ENCODE data around the gene NKAIN2.

The NKAIN2 gene

DNA sequence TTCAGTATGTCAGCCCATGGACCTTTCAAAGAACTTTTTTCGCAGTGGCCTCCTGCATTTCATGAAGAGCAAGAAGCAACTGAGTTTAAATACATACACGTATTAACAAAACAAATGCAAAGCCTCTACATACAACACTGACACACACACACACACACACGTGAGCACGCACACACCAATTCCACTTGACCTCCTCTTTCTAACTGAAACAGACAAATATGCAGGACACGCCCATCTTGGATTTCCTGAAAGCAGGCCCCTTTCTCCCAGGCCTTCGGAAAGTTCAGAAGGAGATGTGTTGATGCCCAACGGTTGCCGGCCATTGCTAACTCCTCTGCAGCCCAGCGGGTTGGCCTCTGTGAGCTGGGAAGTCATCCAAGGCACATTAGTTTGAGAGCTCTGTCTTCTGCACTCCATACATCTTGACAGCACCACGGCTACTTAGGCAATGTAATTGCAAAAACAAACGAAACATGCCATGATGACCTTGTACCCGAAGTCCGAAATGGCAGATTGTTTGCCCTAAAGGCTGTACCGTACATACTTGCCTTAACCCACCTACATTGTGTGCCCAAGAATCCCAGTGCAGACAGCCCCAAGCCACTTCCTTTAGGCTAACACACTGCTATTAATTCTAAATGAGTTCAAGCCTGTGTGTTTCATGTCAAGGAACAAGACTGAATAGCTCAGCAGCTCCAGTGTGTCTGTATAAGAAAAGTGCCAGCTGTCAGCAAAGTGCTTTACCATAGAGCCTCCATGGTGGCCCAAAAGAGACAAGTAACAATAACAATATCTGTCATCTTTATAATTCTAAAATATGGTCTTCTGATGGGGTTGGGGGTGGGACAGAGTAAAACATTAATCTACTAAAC, 1019.8 kb downstream of the NKAIN2 start:
- Histone ChIP-seq H3K14ac (ENCODE audit: low read length) (no peak overlapping the region), H2BK5ac (ENCODE audit: low read depth, low read length, poor library complexity) (no peak overlapping the region), H3K4me3 (ENCODE audit: low read depth, low read length) (no peak overlapping the region), H3K4me1 (ENCODE audit: control insufficient read depth in 1 of 2, insufficient read depth in 2 of 2, low read length in 2 of 2) (no peaks in the 10 kb centered on the region), H2AFZ (ENCODE audit: insufficient read depth, low read length, poor library complexity) (no peak overlapping the region), H3K9ac (ENCODE audit: low read length) (no peak overlapping the region), H3K23ac (ENCODE audit: low read length) (no peak overlapping the region), H3K9me3 (ENCODE audit: insufficient read depth, low read depth, low read length) (peaks cover 1% of the 10 kb centered on the region), H3K27ac (ENCODE audit: low read depth, low read length) (no peak overlapping the region), H2BK120ac (ENCODE audit: insufficient read depth, low read length, poor library complexity) (no peak overlapping the region), H3K27me3 (ENCODE audit: insufficient read depth, low read length) (no peaks in the 10 kb centered on the region), H4K12ac (ENCODE audit: low read depth, low read length) (no peak overlapping the region), H3K79me1 (ENCODE audit: low read length) (no peaks in the 10 kb centered on the region), H3K79me2 (ENCODE audit: control insufficient read depth, insufficient read depth, low read length, poor library complexity) (no peaks in the 10 kb centered on the region), H3K36me3 (ENCODE audit: control insufficient read depth in 1 of 2, insufficient read depth in 2 of 2, low read length in 2 of 2) (no peaks in the 10 kb centered on the region), H2AK5ac (ENCODE audit: low read length) (no peak overlapping the region), H4K8ac (ENCODE audit: low read depth, low read length) (no peak overlapping the region), H3K4ac (ENCODE audit: low read depth, low read length) (no peak overlapping the region), H3K4me2 (ENCODE audit: low read length) (no peak overlapping the region), H2BK12ac (ENCODE audit: low read length) (no peak overlapping the region), H4K91ac (ENCODE audit: low read depth, low read length) (no peak overlapping the region), H3K18ac (ENCODE audit: low read length) (no peak overlapping the region)
- DNase-seq: no peak
- no CpG with 5 or more reads among the region's 14 CpGs for WGBS (ENCODE audit: extremely low coverage, insufficient coverage, insufficient read length)

DNA sequence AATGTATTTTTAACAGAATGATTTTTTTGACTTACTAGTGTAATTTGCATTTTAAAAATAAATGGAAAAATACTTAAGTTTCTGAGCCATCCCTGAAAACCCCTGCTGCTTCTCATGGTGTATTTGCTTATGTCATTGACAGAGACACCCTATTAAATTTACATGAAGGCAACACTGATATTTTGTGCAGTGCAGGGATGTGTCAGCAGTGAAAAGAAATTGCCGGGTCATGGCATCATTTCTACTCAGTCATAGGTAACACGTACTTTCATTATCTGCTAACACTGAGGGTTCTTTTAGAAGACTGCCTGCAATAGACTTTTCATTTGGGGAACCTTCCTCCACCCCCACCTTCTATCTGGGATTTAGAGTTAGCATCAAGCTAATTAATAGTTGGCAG, 1021.9 kb downstream of the NKAIN2 start:
- Histone ChIP-seq H2AFZ (ENCODE audit: insufficient read depth, low read length, poor library complexity) (no peak overlapping the region), H3K14ac (ENCODE audit: low read length) (no peak overlapping the region), H3K4me2 (ENCODE audit: low read length) (no peak overlapping the region), H3K79me1 (ENCODE audit: low read length) (no peaks in the 10 kb centered on the region), H3K9me3 (ENCODE audit: insufficient read depth, low read depth, low read length) (peaks cover under 1% of the 10 kb centered on the region), H4K12ac (ENCODE audit: low read depth, low read length) (no peak overlapping the region), H3K9ac (ENCODE audit: low read length) (no peak overlapping the region), H3K36me3 (ENCODE audit: control insufficient read depth in 1 of 2, insufficient read depth in 2 of 2, low read length in 2 of 2) (no peaks in the 10 kb centered on the region), H3K4me3 (ENCODE audit: low read depth, low read length) (no peak overlapping the region), H3K79me2 (ENCODE audit: control insufficient read depth, insufficient read depth, low read length, poor library complexity) (no peaks in the 10 kb centered on the region), H4K91ac (ENCODE audit: low read depth, low read length) (no peak overlapping the region), H2BK12ac (ENCODE audit: low read length) (no peak overlapping the region), H2BK120ac (ENCODE audit: insufficient read depth, low read length, poor library complexity) (no peak overlapping the region), H4K8ac (ENCODE audit: low read depth, low read length) (no peak overlapping the region), H3K23ac (ENCODE audit: low read length) (no peak overlapping the region), H2AK5ac (ENCODE audit: low read length) (no peak overlapping the region), H2BK5ac (ENCODE audit: low read depth, low read length, poor library complexity) (no peak overlapping the region), H3K27me3 (ENCODE audit: insufficient read depth, low read length) (no peaks in the 10 kb centered on the region), H3K4me1 (ENCODE audit: control insufficient read depth in 1 of 2, insufficient read depth in 2 of 2, low read length in 2 of 2) (no peaks in the 10 kb centered on the region), H3K4ac (ENCODE audit: low read depth, low read length) (no peak overlapping the region), H3K18ac (ENCODE audit: low read length) (no peak overlapping the region), H3K27ac (ENCODE audit: low read depth, low read length) (no peak overlapping the region)
- no peak for DNase-seq
- WGBS (ENCODE audit: extremely low coverage, insufficient coverage, insufficient read length): no CpG with 5 or more reads among the region's 2 CpGs

DNA sequence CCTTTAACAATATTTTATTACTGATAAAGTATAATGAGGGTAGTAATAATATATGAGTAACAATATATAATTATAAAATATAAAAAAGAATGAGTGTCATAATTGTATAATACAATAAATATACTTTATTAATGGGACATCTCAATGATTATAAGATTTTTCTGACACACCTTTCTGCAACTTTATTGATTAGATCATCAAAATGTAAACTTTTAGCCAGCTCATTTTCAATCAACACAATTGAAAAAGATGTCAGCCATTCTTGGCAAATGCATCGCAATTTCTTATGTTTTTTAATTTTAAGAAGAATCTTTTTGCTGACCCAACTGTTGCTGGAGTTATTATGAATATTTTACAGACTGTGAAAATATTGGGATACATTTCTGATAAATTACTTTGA, 1026.2 kb downstream of the NKAIN2 start:
- Histone ChIP-seq H3K23ac (ENCODE audit: low read length) (no peak overlapping the region), H3K18ac (ENCODE audit: low read length) (no peak overlapping the region), H3K79me2 (ENCODE audit: control insufficient read depth, insufficient read depth, low read length, poor library complexity) (no peaks in the 10 kb centered on the region), H3K9ac (ENCODE audit: low read length) (no peak overlapping the region), H4K12ac (ENCODE audit: low read depth, low read length) (no peak overlapping the region), H3K79me1 (ENCODE audit: low read length) (no peaks in the 10 kb centered on the region), H3K27ac (ENCODE audit: low read depth, low read length) (no peak overlapping the region), H2BK5ac (ENCODE audit: low read depth, low read length, poor library complexity) (no peak overlapping the region), H3K4me3 (ENCODE audit: low read depth, low read length) (no peak overlapping the region), H3K4me2 (ENCODE audit: low read length) (no peak overlapping the region), H2BK12ac (ENCODE audit: low read length) (no peak overlapping the region), H2AFZ (ENCODE audit: insufficient read depth, low read length, poor library complexity) (no peak overlapping the region), H2BK120ac (ENCODE audit: insufficient read depth, low read length, poor library complexity) (no peak overlapping the region), H3K9me3 (ENCODE audit: insufficient read depth, low read depth, low read length) (no peaks in the 10 kb centered on the region), H3K36me3 (ENCODE audit: control insufficient read depth in 1 of 2, insufficient read depth in 2 of 2, low read length in 2 of 2) (no peaks in the 10 kb centered on the region), H4K91ac (ENCODE audit: low read depth, low read length) (no peak overlapping the region), H3K4ac (ENCODE audit: low read depth, low read length) (no peak overlapping the region), H2AK5ac (ENCODE audit: low read length) (no peak overlapping the region), H4K8ac (ENCODE audit: low read depth, low read length) (no peak overlapping the region), H3K4me1 (ENCODE audit: control insufficient read depth in 1 of 2, insufficient read depth in 2 of 2, low read length in 2 of 2) (no peaks in the 10 kb centered on the region), H3K14ac (ENCODE audit: low read length) (no peak overlapping the region), H3K27me3 (ENCODE audit: insufficient read depth, low read length) (no peaks in the 10 kb centered on the region)
- no CpG with 5 or more reads among the region's 1 CpG for WGBS (ENCODE audit: extremely low coverage, insufficient coverage, insufficient read length)
- DNase-seq: no peak

DNA sequence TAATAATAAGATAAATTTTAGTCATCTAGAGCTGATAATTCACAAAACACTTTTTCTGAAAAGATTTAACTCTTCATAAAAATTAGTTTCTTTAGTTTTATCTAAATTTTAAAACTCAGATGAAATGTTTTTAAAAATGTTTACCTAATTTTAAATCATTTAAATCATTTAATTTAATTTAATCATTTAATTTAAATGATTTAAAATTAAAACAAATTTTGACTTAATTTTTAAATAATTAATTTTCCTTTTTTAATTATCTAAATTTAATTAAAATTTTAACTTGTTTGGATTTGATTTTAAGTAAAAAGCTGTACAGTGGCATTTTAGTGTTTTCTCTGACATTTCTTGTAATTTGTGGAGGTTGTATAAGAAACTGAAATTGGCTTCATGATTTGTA, 1026.8 kb downstream of the NKAIN2 start:
- Histone ChIP-seq H3K36me3 (ENCODE audit: control insufficient read depth in 1 of 2, insufficient read depth in 2 of 2, low read length in 2 of 2) (no peaks in the 10 kb centered on the region), H3K4me2 (ENCODE audit: low read length) (no peak overlapping the region), H3K4me1 (ENCODE audit: control insufficient read depth in 1 of 2, insufficient read depth in 2 of 2, low read length in 2 of 2) (no peaks in the 10 kb centered on the region), H3K9me3 (ENCODE audit: insufficient read depth, low read depth, low read length) (no peaks in the 10 kb centered on the region), H2AK5ac (ENCODE audit: low read length) (no peak overlapping the region), H3K79me1 (ENCODE audit: low read length) (no peaks in the 10 kb centered on the region), H3K27ac (ENCODE audit: low read depth, low read length) (no peak overlapping the region), H4K91ac (ENCODE audit: low read depth, low read length) (no peak overlapping the region), H2AFZ (ENCODE audit: insufficient read depth, low read length, poor library complexity) (no peak overlapping the region), H3K4ac (ENCODE audit: low read depth, low read length) (no peak overlapping the region), H2BK12ac (ENCODE audit: low read length) (no peak overlapping the region), H4K12ac (ENCODE audit: low read depth, low read length) (no peak overlapping the region), H3K18ac (ENCODE audit: low read length) (no peak overlapping the region), H2BK120ac (ENCODE audit: insufficient read depth, low read length, poor library complexity) (no peak overlapping the region), H3K4me3 (ENCODE audit: low read depth, low read length) (no peak overlapping the region), H3K79me2 (ENCODE audit: control insufficient read depth, insufficient read depth, low read length, poor library complexity) (no peaks in the 10 kb centered on the region), H3K9ac (ENCODE audit: low read length) (no peak overlapping the region), H3K27me3 (ENCODE audit: insufficient read depth, low read length) (no peaks in the 10 kb centered on the region), H4K8ac (ENCODE audit: low read depth, low read length) (no peak overlapping the region), H3K14ac (ENCODE audit: low read length) (no peak overlapping the region), H2BK5ac (ENCODE audit: low read depth, low read length, poor library complexity) (no peak overlapping the region), H3K23ac (ENCODE audit: low read length) (no peak overlapping the region)
- no peak for DNase-seq
